Measurements from ENCODE around the gene ALOX5. TPM values are rescaled to one million over a fixed set of nuclear protein-coding genes. Genes with fewer than 3 reads are reported as not detected.
"Not testable (repeated sequence)": the region's sequence is repeated elsewhere in the genome, so short reads cannot be mapped to it uniquely, and the experiment has no call there.

Gene ALOX5
- total and polyA plus RNA-seq, 5 experiments from 2014 or later, result 0.29 to 12.7 (median 1.8) TPM

GRCh38 chr10:45471059-45471458 lies 97.0 kb downstream of the ALOX5 start:
- ATAC-seq (no peak), DNase-seq (no peak)
- no peaks in the 10 kb centered on the region for H3K27me3 Mint-ChIP-seq
- POLR2A ChIA-PET, result interaction anchor here (1.0 kb wide), 1 partner anchor 9 kb away, joined by 4 read pairs; no protein-coding TSS in a partner anchor
- H3K27ac Mint-ChIP-seq, result peak overlapping the region in 9 of 10 donors; percentile 48 to 96 (median 92)
- H3K4me1 Mint-ChIP-seq, result peaks cover 25 to 57% (median 47%) of the 10 kb centered on the region in 4 donors
- H3K36me3 Mint-ChIP-seq, result peaks cover 3 to 4% (median 3%) of the 10 kb centered on the region in 3 donors
- H3K9me3 Mint-ChIP-seq, result peaks cover 0 to 7% (median 4%) of the 10 kb centered on the region in 9 donors
- peak overlapping the region in 1 of 10 donors; percentile 56 for H3K4me3 Mint-ChIP-seq

GRCh38 chr10:45471531-45472310 lies 97.7 kb downstream of the ALOX5 start:
- no peaks in the 10 kb centered on the region for H3K27me3 Mint-ChIP-seq
- POLR2A ChIA-PET, result interaction anchor here (1.0 kb wide), 1 partner anchor 9 kb away, joined by 4 read pairs; no protein-coding TSS in a partner anchor
- peaks cover 5 to 9% (median 7%) of the 10 kb centered on the region in 3 donors for H3K36me3 Mint-ChIP-seq
- H3K4me1 Mint-ChIP-seq, result peaks cover 25 to 50% (median 41%) of the 10 kb centered on the region in 4 donors
- peak overlapping the region; percentile 53 to 93 (median 80) for H3K27ac Mint-ChIP-seq
- DNase-seq, result no peak
- no peak for ATAC-seq
- H3K4me3 Mint-ChIP-seq, result no peak overlapping the region
- H3K9me3 Mint-ChIP-seq, result peaks cover 0 to 11% (median 7%) of the 10 kb centered on the region in 9 donors

GRCh38 chr10:45473126-45473525 lies 99.1 kb downstream of the ALOX5 start:
- DNase-seq (no peak), ATAC-seq (no peak)
- Mint-ChIP-seq H3K27me3 (no peaks in the 10 kb centered on the region), H3K4me1 (peaks cover 25 to 46% (median 37%) of the 10 kb centered on the region in 4 donors), H3K36me3 (peaks cover 14 to 23% (median 19%) of the 10 kb centered on the region in 3 donors), H3K27ac (peak overlapping the region in 7 of 10 donors; percentile 33 to 84 (median 51)), H3K9me3 (peaks cover 0 to 25% (median 21%) of the 10 kb centered on the region in 9 donors), H3K4me3 (no peak overlapping the region)
- POLR2A ChIA-PET, result no interaction called here

GRCh38 chr10:45476559-45476958 lies 102.5 kb downstream of the ALOX5 start:
- Mint-ChIP-seq H3K36me3 (peaks cover 45 to 52% (median 52%) of the 10 kb centered on the region in 3 donors), H3K27me3 (no peaks in the 10 kb centered on the region), H3K4me1 (peaks cover 9 to 16% (median 14%) of the 10 kb centered on the region in 4 donors), H3K27ac (no peak overlapping the region), H3K4me3 (no peak overlapping the region), H3K9me3 (peaks cover 0 to 58% (median 43%) of the 10 kb centered on the region in 9 donors)
- no peak for ATAC-seq
- DNase-seq, result no peak
- POLR2A ChIA-PET, result interaction anchor here (0.7 kb wide), 1 partner anchor 230 kb away, joined by 3 read pairs; no protein-coding TSS in a partner anchor

GRCh38 chr10:45480294-45480693 lies 106.3 kb downstream of the ALOX5 start:
- Mint-ChIP-seq H3K36me3 (peaks cover 62 to 83% (median 75%) of the 10 kb centered on the region in 3 donors), H3K27me3 (no peaks in the 10 kb centered on the region), H3K27ac (peak overlapping the region in 1 of 10 donors; percentile 46)

GRCh38 chr10:45481100-45481499 lies 107.1 kb downstream of the ALOX5 start:
- H3K4me3 Mint-ChIP-seq, H3K4me1 Mint-ChIP-seq, DNase-seq, H3K27ac Mint-ChIP-seq, ATAC-seq, POLR2A ChIA-PET, H3K27me3 Mint-ChIP-seq: not testable (repeated sequence)
- H3K9me3 Mint-ChIP-seq, result peaks cover 0 to 54% (median 39%) of the 10 kb centered on the region in 9 donors
- H3K36me3 Mint-ChIP-seq, result peaks cover 58 to 85% (median 75%) of the 10 kb centered on the region in 3 donors

More at GRCh38 chr10:45480294-45480693, 106.3 kb downstream of the ALOX5 start:
- Mint-ChIP-seq H3K4me1 (peaks cover 0 to 6% (median 4%) of the 10 kb centered on the region in 4 donors), H3K9me3 (peaks cover 0 to 60% (median 46%) of the 10 kb centered on the region in 9 donors), H3K4me3 (no peak overlapping the region)
- POLR2A ChIA-PET, result no interaction called here
- ATAC-seq, result no peak
- no peak for DNase-seq

- peaks cover 0 to 6% (median 3%) of the 10 kb centered on the region in 4 donors for H3K4me1 Mint-ChIP-seq
- H3K4me3 Mint-ChIP-seq, result no peak overlapping the region
- H3K27ac Mint-ChIP-seq, result peak overlapping the region in 1 of 10 donors; percentile 21
- no peaks in the 10 kb centered on the region for H3K27me3 Mint-ChIP-seq
- DNase-seq, result no peak
- H3K36me3 Mint-ChIP-seq, result peaks cover 41 to 80% (median 77%) of the 10 kb centered on the region in 3 donors
- peaks cover 0 to 37% (median 23%) of the 10 kb centered on the region in 9 donors for H3K9me3 Mint-ChIP-seq
- POLR2A ChIA-PET, result no interaction called here
- ATAC-seq, result no peak
These were observed 109.0 kb downstream of the ALOX5 start for GRCh38 chr10:45483002-45483401.

- H3K27me3 Mint-ChIP-seq, result no peaks in the 10 kb centered on the region
- DNase-seq, result no peak
- H3K36me3 Mint-ChIP-seq, result peaks cover 12 to 73% (median 59%) of the 10 kb centered on the region in 3 donors
- POLR2A ChIA-PET, result interaction anchor here (0.6 kb wide), 1 partner anchor 217 kb away, joined by 3 read pairs; no protein-coding TSS in a partner anchor
- peaks cover 1 to 12% (median 8%) of the 10 kb centered on the region in 4 donors for H3K4me1 Mint-ChIP-seq
- no peak for ATAC-seq
- H3K4me3 Mint-ChIP-seq, result no peak overlapping the region
- peaks cover 0 to 3% (median 0%) of the 10 kb centered on the region in 9 donors for H3K9me3 Mint-ChIP-seq
- H3K27ac Mint-ChIP-seq, result no peak overlapping the region
These were observed 113.7 kb downstream of the ALOX5 start for GRCh38 chr10:45487735-45488134.

- no peak for DNase-seq
- POLR2A ChIA-PET, result interaction anchor here (0.6 kb wide), 1 partner anchor 217 kb away, joined by 3 read pairs; no protein-coding TSS in a partner anchor
- peaks cover 13 to 69% (median 53%) of the 10 kb centered on the region in 3 donors for H3K36me3 Mint-ChIP-seq
These were observed 114.3 kb downstream of the ALOX5 start for GRCh38 chr10:45488365-45488764.

GRCh38 chr10:45490277-45490676 lies 116.3 kb downstream of the ALOX5 start:
- H3K36me3 Mint-ChIP-seq, result peaks cover 14 to 52% (median 47%) of the 10 kb centered on the region in 3 donors
- H3K4me3 Mint-ChIP-seq, result no peak overlapping the region
- ATAC-seq (no peak), DNase-seq (no peak)
- no peaks in the 10 kb centered on the region for H3K27me3 Mint-ChIP-seq
- H3K27ac Mint-ChIP-seq, result peak overlapping the region in 1 of 10 donors; percentile 1
- H3K9me3 Mint-ChIP-seq, result peaks cover 0 to 4% (median 1%) of the 10 kb centered on the region in 9 donors
- H3K4me1 Mint-ChIP-seq, result peaks cover 5 to 17% (median 14%) of the 10 kb centered on the region in 4 donors
- POLR2A ChIA-PET, result no interaction called here

More at GRCh38 chr10:45488365-45488764, 114.3 kb downstream of the ALOX5 start:
- no peaks in the 10 kb centered on the region for H3K27me3 Mint-ChIP-seq
- no peak for ATAC-seq
- H3K27ac Mint-ChIP-seq, result peak overlapping the region in 2 of 10 donors; percentile 39 to 59
- peaks cover 3 to 14% (median 11%) of the 10 kb centered on the region in 4 donors for H3K4me1 Mint-ChIP-seq
- no peaks in the 10 kb centered on the region for H3K9me3 Mint-ChIP-seq
- H3K4me3 Mint-ChIP-seq, result no peak overlapping the region

GRCh38 chr10:45491061-45491460 lies 117.0 kb downstream of the ALOX5 start:
- H3K9me3 Mint-ChIP-seq, result peaks cover 0 to 9% (median 6%) of the 10 kb centered on the region in 9 donors
- POLR2A ChIA-PET, result no interaction called here
- ATAC-seq, result no peak
- H3K4me3 Mint-ChIP-seq, result no peak overlapping the region
- peak overlapping the region in 1 of 10 donors; percentile 8 for H3K27ac Mint-ChIP-seq
- H3K27me3 Mint-ChIP-seq, result no peaks in the 10 kb centered on the region
- no peak for DNase-seq
- peaks cover 7 to 22% (median 13%) of the 10 kb centered on the region in 4 donors for H3K4me1 Mint-ChIP-seq
- peaks cover 22 to 52% (median 47%) of the 10 kb centered on the region in 3 donors for H3K36me3 Mint-ChIP-seq

All from naive thymus-derived CD8-positive, alpha-beta T cell (primary cell).